ENCODE data around the gene TRAF2.
"Not testable (repeated sequence)": the region's sequence is repeated elsewhere in the genome, so short reads cannot be mapped to it uniquely, and the experiment has no call there.

Gene TRAF2

GRCh38 chr9:136868644-136869043 is 17.7 kb upstream of the TRAF2 start:
- DNase-seq (ENCODE audit: low read depth): no peak
- no peak for TF ChIP-seq CTCF (conservative IDR thresholded peaks at IDR 0.05; ENCODE audit: control insufficient read depth, insufficient read depth, low read depth, low read length)
- no peak overlapping the region for H3K4me3 ChIP-seq (ENCODE audit: control insufficient read depth, low read depth, low read length)

- not testable (repeated sequence) for H3K4me3 ChIP-seq (ENCODE audit: control insufficient read depth, low read depth, low read length); DNase-seq (ENCODE audit: low read depth)
These were observed 16.7 kb upstream of the TRAF2 start for GRCh38 chr9:136869611-136870010.

- no peak for DNase-seq (ENCODE audit: low read depth)
- no peak overlapping the region for H3K4me3 ChIP-seq (ENCODE audit: control insufficient read depth, low read depth, low read length)
- TF ChIP-seq CTCF (conservative IDR thresholded peaks at IDR 0.05; ENCODE audit: control insufficient read depth, insufficient read depth, low read depth, low read length): no peak
These were observed 11.2 kb upstream of the TRAF2 start for GRCh38 chr9:136875155-136875554.

- H3K4me3 ChIP-seq (ENCODE audit: control insufficient read depth, low read depth, low read length): no peak overlapping the region
- TF ChIP-seq CTCF (conservative IDR thresholded peaks at IDR 0.05; ENCODE audit: control insufficient read depth, insufficient read depth, low read depth, low read length): no peak
- no peak for DNase-seq (ENCODE audit: low read depth)
These were observed 9.8 kb upstream of the TRAF2 start for GRCh38 chr9:136876476-136876875.

GRCh38 chr9:136880651-136881050 is 5.7 kb upstream of the TRAF2 start:
- no peak for TF ChIP-seq CTCF (conservative IDR thresholded peaks at IDR 0.05; ENCODE audit: control insufficient read depth, insufficient read depth, low read depth, low read length)
- H3K4me3 ChIP-seq (ENCODE audit: control insufficient read depth, low read depth, low read length): no peak overlapping the region
- no peak for DNase-seq (ENCODE audit: low read depth)

- no peak for DNase-seq (ENCODE audit: low read depth)
- no peak for TF ChIP-seq CTCF (conservative IDR thresholded peaks at IDR 0.05; ENCODE audit: control insufficient read depth, insufficient read depth, low read depth, low read length)
- H3K4me3 ChIP-seq (ENCODE audit: control insufficient read depth, low read depth, low read length): no peak overlapping the region
These were observed 4.6 kb upstream of the TRAF2 start for GRCh38 chr9:136881691-136882108.

GRCh38 chr9:136882109-136882946 is 4.0 kb upstream of the TRAF2 start:
- no peak overlapping the region for H3K4me3 ChIP-seq (ENCODE audit: control insufficient read depth, low read depth, low read length)
- TF ChIP-seq CTCF (conservative IDR thresholded peaks at IDR 0.05; ENCODE audit: control insufficient read depth, insufficient read depth, low read depth, low read length): no peak
- DNase-seq (ENCODE audit: low read depth): peak; percentile 85

GRCh38 chr9:136882947-136883283 is 3.4 kb upstream of the TRAF2 start:
- DNase-seq (ENCODE audit: low read depth); H3K4me3 ChIP-seq (ENCODE audit: control insufficient read depth, low read depth, low read length): not testable (repeated sequence)

- H3K4me3 ChIP-seq (ENCODE audit: control insufficient read depth, low read depth, low read length); DNase-seq (ENCODE audit: low read depth): not testable (repeated sequence)
These were observed 2.6 kb upstream of the TRAF2 start for GRCh38 chr9:136883670-136884069.

Measured in fibroblast of mammary gland (primary cell).